HepG2 (cell line): ENCODE data around the gene NEK11. TPM values are rescaled to one million over a fixed set of nuclear protein-coding genes. Genes with fewer than 3 reads are reported as not detected.

Source experiments
- ATAC-seq: fragments of 200-7000 bp; cut with Tn5 transposase; 3 replicates; pipeline ENCODE4 v1.9.1; 2020; ENCODE audit warnings: mild to moderate bottlenecking, moderate library complexity
- BruUV-seq: library from RNA; stranded (reverse); fragments of 400-500 nt; replicated peaks from 2 replicates; lab custom pipeline; 2021; lab: Mats Ljungman, UMichigan
- CTCF ChIA-PET: fragments of 300-600 bp; formaldehyde crosslinking; extraction: SDS; loops from one replicate; lab custom pipeline; 2021; ENCODE audit warnings: low total read pairs, inconsistent platforms, low intra/inter-chr PET ratio; lab: Yijun Ruan, JAX
- POLR2A ChIA-PET: fragments of 350-600 bp; sonication (Branson Sonifier 250); formaldehyde crosslinking; loops from one replicate; lab custom pipeline; 2020; ENCODE audit warnings: antibody characterized with exemption, inconsistent platforms; lab: Yijun Ruan, JAX
- DNase-seq: peaks from one replicate; pipeline ENCODE4 v3.0.0-alpha.2; 2015; ENCODE audit warnings: low spot score
- FAIRE-seq: peaks from 3 replicates; lab custom pipeline; 2011; peaks lifted over from hg19 to GRCh38; lab: Jason Lieb, UNC
- H2AFZ ChIP-seq: one replicate; pipeline ENCODE4 v1.6.1; 2011; ENCODE audit warnings: low read length, inconsistent platforms
- H3K27ac ChIP-seq: fragments of 300-600 bp; 3 replicates; pipeline ENCODE4 v1.8.0; 2011; ENCODE audit warnings: mixed run types, mild to moderate bottlenecking, mixed read lengths, low read length, inconsistent platforms; ENCODE audit not compliant: insufficient read depth; ENCODE audit errors: extremely low read length
- H3K27me3 ChIP-seq, 2 experiments: fragments of 200-600 bp in 1 of 2; 2 replicates in 1 of 2; 3 replicates in 1 of 2; pipeline versions ENCODE4 v1.6.0 to v1.8.0; 2011; ENCODE audit warnings: low read length in 2 of 2, mild to moderate bottlenecking in 2 of 2, moderate library complexity in 2 of 2, inconsistent platforms in 1 of 2; ENCODE audit not compliant: insufficient read depth in 2 of 2, control insufficient read depth in 1 of 2
- H3K36me3 ChIP-seq, 2 experiments: fragments of 200-600 bp in 1 of 2; replicated peaks in 1 of 2; 2 replicates in 1 of 2; 3 replicates in 1 of 2; pipeline versions ENCODE4 v1.5.1 to v1.8.0; 2011; ENCODE audit warnings: low read length in 2 of 2, inconsistent platforms in 1 of 2; ENCODE audit not compliant: insufficient read depth in 2 of 2, control insufficient read depth in 1 of 2
- H3K4me1 ChIP-seq: 2 replicates; pipeline ENCODE4 v1.5.1; 2012; ENCODE audit warnings: low read length, inconsistent platforms; ENCODE audit not compliant: insufficient read depth
- H3K4me2 ChIP-seq: 2 replicates; pipeline ENCODE4 v1.6.0; 2011; ENCODE audit warnings: low read depth, low read length, inconsistent platforms
- H3K4me3 ChIP-seq, 3 experiments: fragments of 200-600 bp in 1 of 3; sonication (generic), shearing (Covaris generic) in 1 of 3; replicated peaks in 1 of 3; 2 replicates each; pipeline ENCODE4 v1.5.1; 2011 to 2016; ENCODE audit warnings: low read length in 3 of 3, inconsistent platforms in 2 of 3, low read depth in 2 of 3, mild to moderate bottlenecking in 2 of 3, control low read depth in 1 of 3, mixed read lengths in 1 of 3; ENCODE audit not compliant: insufficient read depth in 1 of 3
- H3K79me2 ChIP-seq: one replicate; pipeline ENCODE4 v1.6.1; 2011; ENCODE audit warnings: low read length, inconsistent platforms; ENCODE audit not compliant: insufficient read depth
- H3K9ac ChIP-seq: 2 replicates; pipeline ENCODE4 v1.6.0; 2011; ENCODE audit warnings: mild to moderate bottlenecking, low read depth, low read length, inconsistent platforms; ENCODE audit not compliant: insufficient read depth
- H3K9me3 ChIP-seq: 2 replicates; pipeline ENCODE4 v1.5.1; 2012; ENCODE audit warnings: mild to moderate bottlenecking, low read length
- H4K20me1 ChIP-seq: 2 replicates; pipeline ENCODE4 v1.6.0; 2011; ENCODE audit warnings: inconsistent platforms, mild to moderate bottlenecking, low read length, moderate library complexity; ENCODE audit not compliant: insufficient read depth
- JARID2 ChIP-seq: sonication (generic); formaldehyde crosslinking; IDR thresholded peaks from 2 replicates; pipeline ENCODE4 v1.8.1; 2023; ENCODE audit warnings: missing genetic modification reagents, inconsistent platforms; ENCODE audit not compliant: insufficient replicate concordance
- MEF2D ChIP-seq: sonication (generic); formaldehyde crosslinking; IDR thresholded peaks from 2 replicates; pipeline ENCODE4 v1.5.1; 2020; ENCODE audit warnings: mild to moderate bottlenecking, missing genetic modification reagents
- MYC ChIP-seq: sonication (generic); formaldehyde crosslinking; IDR thresholded peaks from 2 replicates; pipeline ENCODE4 v1.9.0; 2021; ENCODE audit warnings: missing genetic modification reagents, borderline replicate concordance
- NR2C2 ChIP-seq: sonication (generic); formaldehyde crosslinking; IDR thresholded peaks from 2 replicates; pipeline ENCODE4 v1.4.0; 2020; ENCODE audit warnings: missing genetic modification reagents, mild to moderate bottlenecking, moderate library complexity, borderline replicate concordance
- PPARG ChIP-seq: conservative IDR thresholded peaks from 2 replicates; pipeline ENCODE4 v1.6.1; 2016; ENCODE audit warnings: missing biosample characterization, missing genetic modification reagents
- PREB ChIP-seq: sonication (generic); formaldehyde crosslinking; IDR thresholded peaks from 2 replicates; pipeline ENCODE4 v1.4.0; 2020; ENCODE audit warnings: missing genetic modification reagents
- U2AF1 ChIP-seq: fragments of 200-400 bp; formaldehyde crosslinking; optimal IDR thresholded peaks from 2 replicates; pipeline ENCODE3; 2017; ENCODE audit warnings: mild to moderate bottlenecking, low read depth, low read length
- ZFYVE20 ChIP-seq: sonication (generic); formaldehyde crosslinking; IDR thresholded peaks from 2 replicates; pipeline ENCODE4 v1.8.0; 2023; ENCODE audit warnings: low read depth, mild to moderate bottlenecking, moderate library complexity, missing genetic modification reagents, borderline replicate concordance
- ZHX1 ChIP-seq: sonication (generic); formaldehyde crosslinking; IDR thresholded peaks from 2 replicates; pipeline ENCODE4 v1.8.1; 2022; ENCODE audit warnings: low read depth, mild to moderate bottlenecking, missing genetic modification reagents
- ZNF678 ChIP-seq: sonication (generic); formaldehyde crosslinking; IDR thresholded peaks from 2 replicates; pipeline ENCODE4 v1.4.0; 2020; ENCODE audit warnings: mild to moderate bottlenecking, missing genetic modification reagents
- WGBS: methylation state at CpG from one replicate; pipeline ENCODE4 v1.1.6; 2017; ENCODE audit warnings: low lambda C conversion rate; 5-methylcytosine and 5-hydroxymethylcytosine counted together
- in situ Hi-C: cut with HindIII; loops from 2 replicates; pipeline ENCODE4 v1.10.0; 2017; ENCODE audit warnings: low pct_unique_long_range_greater_than_20kb; ENCODE audit not compliant: extremely low pct_ligation_motif_present
- intact Hi-C: fragments of 100-400 bp; cut with micrococcal nuclease; formaldehyde crosslinking; loops from one replicate; pipeline ENCODE4 v1.10.0; 2022; ENCODE audit not compliant: unreplicated experiment
- polyA plus RNA-seq, 8 experiments: library from polyadenylated mRNA; depleted of rRNA in 3 of 8; stranded (reverse) in 7 of 8; unstranded in 1 of 8; fragments of >200 nt; fragmentation: Illumina TruSeq in 4 of 8; extraction: Trizol in 4 of 8; gene quantifications; 2 replicates each; pipeline versions ENCODE4 v1.2.1 to v1.2.3, GENCODE V29; 2011 to 2016; ENCODE audit warnings: low read depth in 4 of 8, missing spikeins in 1 of 8, mixed read lengths in 1 of 8; ENCODE audit not compliant: insufficient read depth in 1 of 8
- total RNA-seq, 5 experiments: library from RNA; depleted of rRNA; stranded (reverse); fragments of >200 nt; fragmentation: Illumina TruSeq; extraction: Trizol; gene quantifications; 2 replicates each; pipeline ENCODE4 v1.2.3, GENCODE V29; 2016; ENCODE audit warnings: low read depth in 1 of 5
- TF ChIP-seq, protein P1 (sequence below): sonication (generic); formaldehyde crosslinking; conservative IDR thresholded peaks from 2 replicates; pipeline ENCODE4 v1.4.0; 2020; ENCODE audit warnings: missing genetic modification reagents

Gene NEK11
- total and polyA plus RNA-seq, 2 of the 13 experiments (the other 11 are each of a cell fraction or from before 2014, with no cell fraction given), result 0.95 to 2.2 TPM

- no peak for TF ChIP-seq NR2C2 (CRISPR knock-in tag)
- TF ChIP-seq, protein P1, sequence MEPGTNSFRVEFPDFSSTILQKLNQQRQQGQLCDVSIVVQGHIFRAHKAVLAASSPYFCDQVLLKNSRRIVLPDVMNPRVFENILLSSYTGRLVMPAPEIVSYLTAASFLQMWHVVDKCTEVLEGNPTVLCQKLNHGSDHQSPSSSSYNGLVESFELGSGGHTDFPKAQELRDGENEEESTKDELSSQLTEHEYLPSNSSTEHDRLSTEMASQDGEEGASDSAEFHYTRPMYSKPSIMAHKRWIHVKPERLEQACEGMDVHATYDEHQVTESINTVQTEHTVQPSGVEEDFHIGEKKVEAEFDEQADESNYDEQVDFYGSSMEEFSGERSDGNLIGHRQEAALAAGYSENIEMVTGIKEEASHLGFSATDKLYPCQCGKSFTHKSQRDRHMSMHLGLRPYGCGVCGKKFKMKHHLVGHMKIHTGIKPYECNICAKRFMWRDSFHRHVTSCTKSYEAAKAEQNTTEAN (CRISPR knock-in tag), result no peak
- TF ChIP-seq ZHX1, result no peak
- TF ChIP-seq PREB (CRISPR knock-in tag), result no peak
- TF ChIP-seq JARID2 (CRISPR knock-in tag), result no peak
Measured at GRCh38 chr3:131393051-131393450, 366.4 kb downstream of the NEK11 start (continued).

- no peaks in the 10 kb centered on the region for H3K9me3 ChIP-seq
- no peak overlapping the region for H3K4me3 ChIP-seq
- peaks cover 13% of the 10 kb centered on the region for H3K4me1 ChIP-seq
- TF ChIP-seq ZFYVE20 (CRISPR knock-in tag), result no peak
- TF ChIP-seq U2AF1, result no peak
- no peak for TF ChIP-seq MEF2D (CRISPR knock-in tag)
- no peak for TF ChIP-seq PPARG (CRISPR knock-in tag)
- no peak for TF ChIP-seq ZNF678
- TF ChIP-seq MYC (CRISPR knock-in tag), result no peak
- H3K27me3 ChIP-seq, result no peaks in the 10 kb centered on the region; a peak in 1 of 5 replicates
- FAIRE-seq, result no peak
- H3K79me2 ChIP-seq, result no peaks in the 10 kb centered on the region
- ChIA-PET POLR2A (interaction anchor here (1.4 kb wide), 1 partner anchor 12 kb away, joined by 7 read pairs; the partner anchor contains the start of gene NUDT16), CTCF (no interaction called here)
- in situ Hi-C loops, result no loop called here
- intact Hi-C loops, result no loop called here
- no peaks in the 10 kb centered on the region for H4K20me1 ChIP-seq
- H2AFZ ChIP-seq, result no peak overlapping the region
- DNase-seq, result no peak
- H3K9ac ChIP-seq, result no peak overlapping the region
- peak; percentile 34; the same call in 2 of the 3 replicates for ATAC-seq
- no TSS peak for BruUV-seq
- no peak overlapping the region for H3K4me2 ChIP-seq
- H3K36me3 ChIP-seq, result no peaks in the 10 kb centered on the region
- 31% methylated on average over 4 of the region's 4 CpGs for WGBS
- no peak overlapping the region for H3K27ac ChIP-seq
Measured at GRCh38 chr3:131393868-131394267, 367.2 kb downstream of the NEK11 start.
